ENCODE results near the gene CTU2.
"Not testable (repeated sequence)": the region's sequence is repeated elsewhere in the genome, so short reads cannot be mapped to it uniquely, and the experiment has no call there.

The CTU2 gene

GRCh38 chr16:88667461-88667860 lies 38.8 kb upstream of the CTU2 start:
- H3K9me3 ChIP-seq (ENCODE audit: control insufficient read depth, insufficient read depth, low read depth, low read length): no peaks in the 10 kb centered on the region
- CTCF ChIA-PET: no interaction called here
- peaks cover 0 to 2% of the 10 kb centered on the region in 2 experiments; a peak in 2 of 3 replicates for H3K36me3 ChIP-seq (ENCODE audit: control insufficient read depth in 2 of 2, insufficient read depth in 1 of 2, low read length in 2 of 2)
- no peak overlapping the region for H3K4me3 ChIP-seq (ENCODE audit: low read depth, low read length)
- H3K27ac ChIP-seq (ENCODE audit: extremely low read depth, low read depth, low read length): no peak overlapping the region
- POLR2A ChIA-PET: no interaction called here
- no peak for TF ChIP-seq SALL2 (tag by site-specific recombination; IDR thresholded peaks at IDR 0.05; ENCODE audit: borderline replicate concordance)
- no peak for TF ChIP-seq ZNF654 (tag by site-specific recombination; IDR thresholded peaks at IDR 0.05; ENCODE audit: low read depth)
- TF ChIP-seq ZNF501 (tag by site-specific recombination; IDR thresholded peaks at IDR 0.05): no peak
- TF ChIP-seq ZNF138 (tag by site-specific recombination; IDR thresholded peaks at IDR 0.05; ENCODE audit: borderline replicate concordance): no peak
- no peak for TF ChIP-seq ZNF175 (tag by site-specific recombination; IDR thresholded peaks at IDR 0.05)
- no peak for TF ChIP-seq ZNF362 (tag by site-specific recombination; IDR thresholded peaks at IDR 0.05)
- TF ChIP-seq MYNN (tag by site-specific recombination; IDR thresholded peaks at IDR 0.05; ENCODE audit: borderline replicate concordance): no peak
- no peak for TF ChIP-seq ZEB2 (tag by site-specific recombination; IDR thresholded peaks at IDR 0.05)
- TF ChIP-seq ZFP69B (tag by site-specific recombination; IDR thresholded peaks at IDR 0.05): no peak
- TF ChIP-seq ZNF184 (tag by site-specific recombination; IDR thresholded peaks at IDR 0.05): no peak
- no peak for TF ChIP-seq MZF1 (tag by site-specific recombination; IDR thresholded peaks at IDR 0.05; ENCODE audit: borderline replicate concordance)
- TF ChIP-seq ZNF843 (tag by site-specific recombination; IDR thresholded peaks at IDR 0.05): no peak
- H3K4me1 ChIP-seq (ENCODE audit: control insufficient read depth, insufficient read depth, low read length): no peaks in the 10 kb centered on the region

GRCh38 chr16:88669493-88669892 lies 36.8 kb upstream of the CTU2 start:
- H3K27ac ChIP-seq (ENCODE audit: extremely low read depth, low read depth, low read length); H3K4me1 ChIP-seq (ENCODE audit: control insufficient read depth, insufficient read depth, low read length); H3K9me3 ChIP-seq (ENCODE audit: control insufficient read depth, insufficient read depth, low read depth, low read length); POLR2A ChIA-PET; H3K36me3 ChIP-seq (ENCODE audit: control insufficient read depth in 2 of 2, insufficient read depth in 1 of 2, low read length in 2 of 2); H3K4me3 ChIP-seq (ENCODE audit: low read depth, low read length): not testable (repeated sequence)
- CTCF ChIA-PET: interaction anchor here (1.4 kb wide), 1 partner anchor 18 kb away, joined by 9 read pairs; no protein-coding TSS in a partner anchor
- peak; percentile 23; the same call in 1 of the 2 replicates for TF ChIP-seq ZNF654 (tag by site-specific recombination; IDR thresholded peaks at IDR 0.05; ENCODE audit: low read depth)
- peak; percentile 65 for TF ChIP-seq ZXDB (tag by site-specific recombination; IDR thresholded peaks at IDR 0.05)
- TF ChIP-seq ZNF266 (tag by site-specific recombination; IDR thresholded peaks at IDR 0.05; ENCODE audit: low read depth): peak; percentile 56; the same call in 1 of the 2 replicates
- peak; percentile 43; the same call in 1 of the 2 replicates for TF ChIP-seq REST (tag by site-specific recombination; IDR thresholded peaks at IDR 0.05)
- TF ChIP-seq ZNF664 (tag by site-specific recombination; IDR thresholded peaks at IDR 0.05): peak; percentile 68
- TF ChIP-seq ZNF394 (tag by site-specific recombination; IDR thresholded peaks at IDR 0.05; ENCODE audit: borderline replicate concordance): peak; percentile 91
- peak; percentile 83 for TF ChIP-seq ZNF426 (tag by site-specific recombination; IDR thresholded peaks at IDR 0.05)
- TF ChIP-seq ZNF19 (tag by site-specific recombination; IDR thresholded peaks at IDR 0.05; ENCODE audit: low read depth): 0 out of 2 replicates have a peak, but pooled peaks have one; percentile 35
- peak; percentile 83 for TF ChIP-seq ZBTB11 (tag by site-specific recombination; conservative IDR thresholded peaks at IDR 0.05; ENCODE audit: low read depth)
- TF ChIP-seq ZNF629 (tag by site-specific recombination; IDR thresholded peaks at IDR 0.05): 0 out of 2 replicates have a peak, but pooled peaks have one; percentile 19
- peak; percentile 58; the same call in 1 of the 2 replicates for TF ChIP-seq ZBTB8A (tag by site-specific recombination; IDR thresholded peaks at IDR 0.05)
- peak; percentile 69; the same call in 1 of the 2 replicates for TF ChIP-seq ZNF140 (tag by site-specific recombination; IDR thresholded peaks at IDR 0.05)
- 0 out of 2 replicates have a peak, but pooled peaks have one; percentile 18 for TF ChIP-seq ZNF768 (tag by site-specific recombination; IDR thresholded peaks at IDR 0.05)

All from HEK293 (cell line).